HEK293T (cell line): Measurements from ENCODE around the gene MLLT3.

Source experiments
- BHLHE40 ChIP-seq: fragments of 450-650 bp; IDR thresholded peaks from 2 replicates; pipeline ENCODE4 v1.6.1; 2016; ENCODE audit warnings: mild to moderate bottlenecking, moderate library complexity, borderline replicate concordance
- ELF4 ChIP-seq: fragments of 450-650 bp; IDR thresholded peaks from 2 replicates; pipeline ENCODE4 v1.6.1; 2017; ENCODE audit warnings: antibody characterized with exemption
- FOXA1 ChIP-seq: fragments of 450-650 bp; IDR thresholded peaks from 2 replicates; pipeline ENCODE4 v1.6.1; 2016; ENCODE audit warnings: mild to moderate bottlenecking
- SP1 ChIP-seq: fragments of 450-650 bp; IDR thresholded peaks from 2 replicates; pipeline ENCODE4 v1.6.1; 2017
- SUZ12 ChIP-seq: fragments of 450-650 bp; IDR thresholded peaks from 2 replicates; pipeline ENCODE4 v1.6.1; 2016; ENCODE audit warnings: mild to moderate bottlenecking
- TARDBP ChIP-seq: fragments of 450-650 bp; IDR thresholded peaks from 2 replicates; pipeline ENCODE4 v1.6.1; 2016

GRCh38 chr9:20593105-20593504, 29.2 kb downstream of the MLLT3 start:
- TF ChIP-seq TARDBP (no peak), FOXA1 (no peak), SUZ12 (no peak), BHLHE40 (no peak), ELF4 (no peak), SP1 (no peak)
